HepG2 (cell line): ENCODE data around the gene AP4S1. TPM values are rescaled to one million over a fixed set of nuclear protein-coding genes. Genes with fewer than 3 reads are reported as not detected.
A peak's percentile ranks its signal among the peaks of the same experiment; 100 is the strongest.

Experiments used
- AHR ChIP-seq: IDR thresholded peaks from 2 replicates; pipeline ENCODE4 v1.6.1; 2018; ENCODE audit warnings: missing genetic modification reagents, missing compliant biosample characterization
- CAMTA2 ChIP-seq: sonication (generic); formaldehyde crosslinking; IDR thresholded peaks from 2 replicates; pipeline ENCODE4 v1.4.0; 2020; ENCODE audit warnings: mild to moderate bottlenecking, missing genetic modification reagents, borderline replicate concordance
- CREM ChIP-seq, 2 experiments: sonication (generic) in 1 of 2; formaldehyde crosslinking in 1 of 2; IDR thresholded peaks; 2 replicates each; pipeline versions ENCODE4 v1.4.0 to v1.6.1; 2016 to 2020; ENCODE audit warnings: antibody characterized with exemption in 1 of 2, mild to moderate bottlenecking in 1 of 2, missing genetic modification reagents in 1 of 2
- GFI1 ChIP-seq: sonication (generic); formaldehyde crosslinking; IDR thresholded peaks from 2 replicates; pipeline ENCODE4 v1.5.0; 2020; ENCODE audit warnings: missing genetic modification reagents, mild to moderate bottlenecking, borderline replicate concordance
- GPN1 ChIP-seq: sonication (generic); formaldehyde crosslinking; IDR thresholded peaks from 2 replicates; pipeline ENCODE4 v1.5.1; 2020; ENCODE audit warnings: missing genetic modification reagents, borderline replicate concordance
- KLF12 ChIP-seq: sonication (generic); formaldehyde crosslinking; IDR thresholded peaks from 2 replicates; pipeline ENCODE4 v1.4.0; 2020; ENCODE audit warnings: missing genetic modification reagents, borderline replicate concordance
- KLF13 ChIP-seq: sonication (generic); formaldehyde crosslinking; IDR thresholded peaks from 2 replicates; pipeline ENCODE4 v1.4.0; 2020; ENCODE audit warnings: mild to moderate bottlenecking, missing genetic modification reagents
- MAZ ChIP-seq, 2 experiments: sonication (generic) in 1 of 2; formaldehyde crosslinking in 1 of 2; IDR thresholded peaks; 2 replicates each; pipeline versions ENCODE4 v1.5.0 to v1.6.1; 2012 to 2020; ENCODE audit warnings: low read depth in 2 of 2, mild to moderate bottlenecking in 2 of 2, borderline replicate concordance in 1 of 2, improper control_type of control experiment in 1 of 2, low read length in 1 of 2, missing genetic modification reagents in 1 of 2, moderate library complexity in 1 of 2
- MBD4 ChIP-seq: IDR thresholded peaks from 2 replicates; pipeline ENCODE4 v1.6.1; 2012; ENCODE audit warnings: low read length, inconsistent platforms, borderline replicate concordance
- NR1H2 ChIP-seq: sonication (generic); formaldehyde crosslinking; IDR thresholded peaks from 2 replicates; pipeline ENCODE4 v1.8.1; 2022; ENCODE audit warnings: low read depth, missing genetic modification reagents, borderline replicate concordance
- SRF ChIP-seq: IDR thresholded peaks from 2 replicates; pipeline ENCODE4 v1.6.1; 2011; ENCODE audit warnings: mild to moderate bottlenecking, low read depth, low read length, moderate library complexity
- TAF1 ChIP-seq: sonication (generic); formaldehyde crosslinking; IDR thresholded peaks from 2 replicates; pipeline ENCODE4 v1.4.0; 2020; ENCODE audit warnings: missing genetic modification reagents
- TBX2 ChIP-seq: sonication (generic); formaldehyde crosslinking; IDR thresholded peaks from 2 replicates; pipeline ENCODE4 v1.5.0; 2020; ENCODE audit warnings: missing genetic modification reagents, mild to moderate bottlenecking, borderline replicate concordance
- U2AF1 ChIP-seq: fragments of 200-400 bp; formaldehyde crosslinking; optimal IDR thresholded peaks from 2 replicates; pipeline ENCODE3; 2017; ENCODE audit warnings: mild to moderate bottlenecking, low read depth, low read length
- ZFY ChIP-seq: sonication (generic); formaldehyde crosslinking; IDR thresholded peaks from 2 replicates; pipeline ENCODE4 v1.4.0; 2020; ENCODE audit warnings: missing genetic modification reagents
- ZNF20 ChIP-seq: sonication (generic); formaldehyde crosslinking; IDR thresholded peaks from 2 replicates; pipeline ENCODE4 v1.4.0; 2020; ENCODE audit warnings: mild to moderate bottlenecking, moderate library complexity, missing genetic modification reagents
- ZNF230 ChIP-seq: sonication (generic); formaldehyde crosslinking; IDR thresholded peaks from 2 replicates; pipeline ENCODE4 v1.4.0; 2020; ENCODE audit warnings: mild to moderate bottlenecking, missing genetic modification reagents
- ZNF274 ChIP-seq: sonication (generic); formaldehyde crosslinking; IDR thresholded peaks from 2 replicates; pipeline ENCODE4 v1.5.1; 2020; ENCODE audit warnings: mild to moderate bottlenecking, missing genetic modification reagents
- ZNF329 ChIP-seq: sonication (generic); formaldehyde crosslinking; IDR thresholded peaks from 2 replicates; pipeline ENCODE4 v1.9.0; 2021; ENCODE audit warnings: low read depth, mild to moderate bottlenecking, missing genetic modification reagents
- ZNF331 ChIP-seq: sonication (generic); formaldehyde crosslinking; IDR thresholded peaks from 2 replicates; pipeline ENCODE4 v1.4.0; 2020; ENCODE audit warnings: missing genetic modification reagents
- ZNF546 ChIP-seq: sonication (generic); formaldehyde crosslinking; conservative IDR thresholded peaks from 2 replicates; pipeline ENCODE4 v1.8.1; 2023; ENCODE audit warnings: mild to moderate bottlenecking, missing genetic modification reagents
- ZNF776 ChIP-seq: sonication (generic); formaldehyde crosslinking; IDR thresholded peaks from 2 replicates; pipeline ENCODE4 v1.4.0; 2020; ENCODE audit warnings: mild to moderate bottlenecking, missing genetic modification reagents
- ZNF816 ChIP-seq: sonication (generic); formaldehyde crosslinking; IDR thresholded peaks from 2 replicates; pipeline ENCODE4 v1.8.0; 2022; ENCODE audit warnings: missing genetic modification reagents, mild to moderate bottlenecking, borderline replicate concordance
- polyA plus RNA-seq, 8 experiments: library from polyadenylated mRNA; depleted of rRNA in 3 of 8; stranded (reverse) in 7 of 8; unstranded in 1 of 8; fragments of >200 nt; fragmentation: Illumina TruSeq in 4 of 8; extraction: Trizol in 4 of 8; gene quantifications; 2 replicates each; pipeline versions ENCODE4 v1.2.1 to v1.2.3, GENCODE V29; 2011 to 2016; ENCODE audit warnings: low read depth in 4 of 8, missing spikeins in 1 of 8, mixed read lengths in 1 of 8; ENCODE audit not compliant: insufficient read depth in 1 of 8
- total RNA-seq, 5 experiments: library from RNA; depleted of rRNA; stranded (reverse); fragments of >200 nt; fragmentation: Illumina TruSeq; extraction: Trizol; gene quantifications; 2 replicates each; pipeline ENCODE4 v1.2.3, GENCODE V29; 2016; ENCODE audit warnings: low read depth in 1 of 5
- TF ChIP-seq, protein P1 (sequence below): sonication (generic); formaldehyde crosslinking; IDR thresholded peaks from 2 replicates; pipeline ENCODE4 v1.4.0; 2020; ENCODE audit warnings: missing genetic modification reagents
- TF ChIP-seq, protein P2 (sequence below): sonication (generic); formaldehyde crosslinking; IDR thresholded peaks from 2 replicates; pipeline ENCODE4 v1.8.0; 2022; ENCODE audit warnings: missing genetic modification reagents, low read depth, mild to moderate bottlenecking, borderline replicate concordance
- TF ChIP-seq, protein P3 (sequence below): sonication (generic); formaldehyde crosslinking; IDR thresholded peaks from 2 replicates; pipeline ENCODE4 v1.5.1; 2020; ENCODE audit warnings: missing genetic modification reagents, mild to moderate bottlenecking, borderline replicate concordance

Gene AP4S1
- total and polyA plus RNA-seq, 2 of the 13 experiments (the other 11 are each of a cell fraction or from before 2014, with no cell fraction given): 3.9 to 21.1 TPM

DNA sequence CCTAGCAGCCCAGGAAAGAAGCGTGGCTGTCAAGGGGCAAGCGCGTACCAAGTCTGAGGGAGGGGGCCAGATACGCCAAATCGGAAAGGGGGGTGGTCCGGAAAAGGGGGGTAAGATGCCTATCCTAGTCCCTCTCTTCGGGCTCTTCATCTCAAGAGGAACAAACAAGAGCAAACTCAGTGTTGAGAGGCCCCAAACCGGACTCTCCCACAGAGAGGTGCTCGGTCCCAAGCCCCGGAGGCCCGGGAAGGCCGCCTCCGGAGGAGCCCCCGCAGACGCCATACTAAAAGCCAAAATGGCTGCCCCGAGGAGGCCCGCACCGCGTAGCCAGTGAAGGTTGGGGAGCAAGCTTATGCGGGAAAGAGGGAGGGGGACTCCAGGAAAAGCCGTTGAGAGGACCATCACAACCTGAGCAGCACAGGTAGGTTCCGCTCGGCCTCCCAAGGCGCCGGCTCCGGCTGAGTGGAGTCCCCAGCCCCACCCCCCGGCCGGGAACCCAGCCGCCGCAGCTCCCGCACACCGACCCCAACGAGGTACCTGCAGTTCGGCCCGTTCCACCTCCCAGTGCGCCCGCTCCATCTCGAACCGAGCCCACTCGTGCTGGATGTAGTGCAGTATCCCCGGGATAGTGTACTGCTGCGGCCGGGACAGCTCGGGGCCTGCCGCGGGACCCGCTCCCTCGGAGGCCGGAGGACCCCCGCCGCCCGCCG lies at the start of gene AP4S1 (continued):
- TF ChIP-seq ZNF230: peak; percentile 93
- TF ChIP-seq SRF: 0 out of 2 replicates have a peak, but pooled peaks have one; percentile 8
- TF ChIP-seq TAF1 (CRISPR knock-in tag): peak; percentile 87
- TF ChIP-seq MBD4: no peak
- TF ChIP-seq ZNF816 (CRISPR knock-in tag): peak; percentile 97
- peak; percentile 37 for TF ChIP-seq ZNF331 (CRISPR knock-in tag)
- peak; percentile 97; the same call in 1 of the 2 replicates for TF ChIP-seq AHR
- TF ChIP-seq ZNF776 (CRISPR knock-in tag): peak; percentile 91
- peak; percentile 88 for TF ChIP-seq KLF13 (CRISPR knock-in tag)
- TF ChIP-seq, protein P1, sequence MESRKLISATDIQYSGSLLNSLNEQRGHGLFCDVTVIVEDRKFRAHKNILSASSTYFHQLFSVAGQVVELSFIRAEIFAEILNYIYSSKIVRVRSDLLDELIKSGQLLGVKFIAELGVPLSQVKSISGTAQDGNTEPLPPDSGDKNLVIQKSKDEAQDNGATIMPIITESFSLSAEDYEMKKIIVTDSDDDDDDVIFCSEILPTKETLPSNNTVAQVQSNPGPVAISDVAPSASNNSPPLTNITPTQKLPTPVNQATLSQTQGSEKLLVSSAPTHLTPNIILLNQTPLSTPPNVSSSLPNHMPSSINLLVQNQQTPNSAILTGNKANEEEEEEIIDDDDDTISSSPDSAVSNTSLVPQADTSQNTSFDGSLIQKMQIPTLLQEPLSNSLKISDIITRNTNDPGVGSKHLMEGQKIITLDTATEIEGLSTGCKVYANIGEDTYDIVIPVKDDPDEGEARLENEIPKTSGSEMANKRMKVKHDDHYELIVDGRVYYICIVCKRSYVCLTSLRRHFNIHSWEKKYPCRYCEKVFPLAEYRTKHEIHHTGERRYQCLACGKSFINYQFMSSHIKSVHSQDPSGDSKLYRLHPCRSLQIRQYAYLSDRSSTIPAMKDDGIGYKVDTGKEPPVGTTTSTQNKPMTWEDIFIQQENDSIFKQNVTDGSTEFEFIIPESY (CRISPR knock-in tag): peak; percentile 56; the same call in 1 of the 2 replicates
- no peak for TF ChIP-seq ZNF20
- no peak for TF ChIP-seq GPN1
- peak; percentile 56 for TF ChIP-seq TBX2 (CRISPR knock-in tag)
- peak; percentile 75; the same call in 1 of the 2 replicates for TF ChIP-seq ZNF546 (CRISPR knock-in tag)
- TF ChIP-seq, protein P2, sequence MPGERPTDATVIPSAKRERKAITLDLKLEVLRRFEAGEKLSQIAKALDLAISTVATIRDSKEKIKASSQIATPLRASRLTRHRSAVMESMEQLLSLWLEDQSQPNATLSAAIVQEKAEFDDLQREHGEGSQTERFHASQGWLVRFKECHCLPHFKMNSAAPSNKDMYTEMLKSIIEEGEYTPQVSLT (CRISPR knock-in tag): no peak
- TF ChIP-seq MAZ (IDR thresholded peaks at IDR 0.05; ENCODE audit: borderline replicate concordance, low read depth, low read length): no peak
- TF ChIP-seq MAZ (CRISPR knock-in tag; IDR thresholded peaks at IDR 0.05; ENCODE audit: low read depth): peak; percentile 35; the same call in 1 of the 2 replicates
- TF ChIP-seq ZNF274 (CRISPR knock-in tag): peak; percentile 93; the same call in 1 of the 2 replicates
- no peak for TF ChIP-seq U2AF1
- peak; percentile 97 for TF ChIP-seq CAMTA2 (CRISPR knock-in tag)
- peak; percentile 91 for TF ChIP-seq ZFY (CRISPR knock-in tag)
- TF ChIP-seq CREM (IDR thresholded peaks at IDR 0.05): 0 out of 2 replicates have a peak, but pooled peaks have one; percentile 8
- no peak for TF ChIP-seq CREM (CRISPR knock-in tag; IDR thresholded peaks at IDR 0.05)
- TF ChIP-seq ZNF329 (CRISPR knock-in tag): peak; percentile 41; the same call in 1 of the 2 replicates
- TF ChIP-seq KLF12 (CRISPR knock-in tag): peak; percentile 19
- TF ChIP-seq GFI1 (CRISPR knock-in tag): peak; percentile 69; the same call in 1 of the 2 replicates
- TF ChIP-seq, protein P3, sequence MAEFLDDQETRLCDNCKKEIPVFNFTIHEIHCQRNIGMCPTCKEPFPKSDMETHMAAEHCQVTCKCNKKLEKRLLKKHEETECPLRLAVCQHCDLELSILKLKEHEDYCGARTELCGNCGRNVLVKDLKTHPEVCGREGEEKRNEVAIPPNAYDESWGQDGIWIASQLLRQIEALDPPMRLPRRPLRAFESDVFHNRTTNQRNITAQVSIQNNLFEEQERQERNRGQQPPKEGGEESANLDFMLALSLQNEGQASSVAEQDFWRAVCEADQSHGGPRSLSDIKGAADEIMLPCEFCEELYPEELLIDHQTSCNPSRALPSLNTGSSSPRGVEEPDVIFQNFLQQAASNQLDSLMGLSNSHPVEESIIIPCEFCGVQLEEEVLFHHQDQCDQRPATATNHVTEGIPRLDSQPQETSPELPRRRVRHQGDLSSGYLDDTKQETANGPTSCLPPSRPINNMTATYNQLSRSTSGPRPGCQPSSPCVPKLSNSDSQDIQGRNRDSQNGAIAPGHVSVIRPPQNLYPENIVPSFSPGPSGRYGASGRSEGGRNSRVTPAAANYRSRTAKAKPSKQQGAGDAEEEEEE: no peak; the same call in 1 of the 2 replicates
- TF ChIP-seq NR1H2 (CRISPR knock-in tag): peak; percentile 55
